HUES64 (cell line): ENCODE data around the gene VGLL3.
"Not testable (repeated sequence)": the region's sequence is repeated elsewhere in the genome, so short reads cannot be mapped to it uniquely, and the experiment has no call there.

Experiments used
- H3K27ac ChIP-seq: 2 replicates; pipeline ENCODE4 v1.7.0; 2013; ENCODE audit warnings: low read depth, low read length, inconsistent platforms
- H3K27me3 ChIP-seq: 2 replicates; pipeline ENCODE4 v1.6.1; 2013; ENCODE audit warnings: mild to moderate bottlenecking, low read length; ENCODE audit not compliant: insufficient read depth
- H3K36me3 ChIP-seq: 2 replicates; pipeline ENCODE4 v1.6.1; 2013; ENCODE audit warnings: mild to moderate bottlenecking, low read length; ENCODE audit not compliant: insufficient read depth
- H3K4me1 ChIP-seq: 2 replicates; pipeline ENCODE4 v1.6.1; 2013; ENCODE audit warnings: mild to moderate bottlenecking, low read length, moderate library complexity; ENCODE audit not compliant: insufficient read depth
- H3K4me3 ChIP-seq: 2 replicates; pipeline ENCODE4 v1.5.1; 2013; ENCODE audit warnings: mild to moderate bottlenecking, low read length, moderate library complexity
- H3K9ac ChIP-seq: 2 replicates; pipeline ENCODE4 v1.6.1; 2013; ENCODE audit warnings: mild to moderate bottlenecking, low read depth, low read length
- H3K9me3 ChIP-seq: 2 replicates; pipeline ENCODE4 v1.6.1; 2013; ENCODE audit warnings: low read depth, low read length; ENCODE audit not compliant: insufficient read depth
- WGBS: fragments of 150-250, 120-280 bp; methylation state at CpG from one replicate; pipeline ENCODE4 v1.1.7; 2013; ENCODE audit warnings: missing lambda C conversion rate; 5-methylcytosine and 5-hydroxymethylcytosine counted together

The VGLL3 gene

GRCh38 chr3:86989006-86989405, 1.9 kb downstream of the VGLL3 start:
- Histone ChIP-seq H3K27ac (no peak overlapping the region), H3K4me3 (peak overlapping the region; percentile 72; the same call in 1 of the 2 replicates), H3K36me3 (no peaks in the 10 kb centered on the region), H3K9ac (no peak overlapping the region), H3K4me1 (peaks cover 7% of the 10 kb centered on the region; the same call in 1 of the 2 replicates), H3K27me3 (peaks cover 18% of the 10 kb centered on the region), H3K9me3 (no peaks in the 10 kb centered on the region)
- 90% methylated on average over 1 of the region's 1 CpG for WGBS

GRCh38 chr3:86988235-86988634, 2.7 kb downstream of the VGLL3 start:
- H3K9ac ChIP-seq, result no peak overlapping the region
- WGBS, result 92% methylated on average over 3 of the region's 4 CpGs

GRCh38 chr3:86987421-86987715, 3.6 kb downstream of the VGLL3 start:
- Histone ChIP-seq H3K4me3 (no peak overlapping the region), H3K36me3 (no peaks in the 10 kb centered on the region), H3K27me3 (peaks cover 18% of the 10 kb centered on the region), H3K4me1 (peaks cover 3% of the 10 kb centered on the region; the same call in 1 of the 2 replicates), H3K9ac (no peak overlapping the region), H3K27ac (no peak overlapping the region), H3K9me3 (no peaks in the 10 kb centered on the region)
- WGBS, result 100% methylated on average over 1 of the region's 1 CpG

More at GRCh38 chr3:86988235-86988634, 2.7 kb downstream of the VGLL3 start:
- Histone ChIP-seq H3K9me3 (no peaks in the 10 kb centered on the region), H3K4me3 (no peak overlapping the region), H3K4me1 (peaks cover 3% of the 10 kb centered on the region; the same call in 1 of the 2 replicates), H3K27me3 (peaks cover 18% of the 10 kb centered on the region), H3K36me3 (no peaks in the 10 kb centered on the region), H3K27ac (no peak overlapping the region)

- no peaks in the 10 kb centered on the region for H3K9me3 ChIP-seq
- H3K9ac ChIP-seq, result no peak overlapping the region
- peaks cover 3% of the 10 kb centered on the region; the same call in 1 of the 2 replicates for H3K4me1 ChIP-seq
- no peak overlapping the region for H3K4me3 ChIP-seq
- peaks cover 18% of the 10 kb centered on the region for H3K27me3 ChIP-seq
- H3K27ac ChIP-seq, result no peak overlapping the region
- H3K36me3 ChIP-seq, result no peaks in the 10 kb centered on the region
- 90% methylated on average over 6 of the region's 6 CpGs for WGBS
These were observed 4.1 kb downstream of the VGLL3 start for GRCh38 chr3:86986671-86987420.

GRCh38 chr3:86985181-86985826, 5.6 kb downstream of the VGLL3 start:
- no peak overlapping the region for H3K27ac ChIP-seq

GRCh38 chr3:86984271-86984670, 6.7 kb downstream of the VGLL3 start:
- Histone ChIP-seq H3K4me3 (no peak overlapping the region), H3K4me1 (no peaks in the 10 kb centered on the region), H3K9me3 (no peaks in the 10 kb centered on the region), H3K27ac (no peak overlapping the region), H3K27me3 (peaks cover 5% of the 10 kb centered on the region), H3K36me3 (no peaks in the 10 kb centered on the region), H3K9ac (no peak overlapping the region)
- 100% methylated on average over 1 of the region's 2 CpGs for WGBS

More at GRCh38 chr3:86985181-86985826, 5.6 kb downstream of the VGLL3 start:
- H3K4me1 ChIP-seq, result no peaks in the 10 kb centered on the region
- no peaks in the 10 kb centered on the region for H3K36me3 ChIP-seq
- H3K9ac ChIP-seq, result no peak overlapping the region
- 91% methylated on average over 2 of the region's 2 CpGs for whole genome bisulfite sequencing
- no peaks in the 10 kb centered on the region for H3K9me3 ChIP-seq
- H3K27me3 ChIP-seq, result peaks cover 16% of the 10 kb centered on the region
- H3K4me3 ChIP-seq, result no peak overlapping the region

GRCh38 chr3:86982883-86983282, 8.1 kb downstream of the VGLL3 start:
- H3K27ac ChIP-seq, result no peak overlapping the region
- no peaks in the 10 kb centered on the region for H3K27me3 ChIP-seq
- H3K4me1 ChIP-seq, result no peaks in the 10 kb centered on the region
- no peaks in the 10 kb centered on the region for H3K9me3 ChIP-seq
- no CpG with 5 or more reads among the region's 2 CpGs for WGBS
- no peak overlapping the region for H3K4me3 ChIP-seq
- H3K9ac ChIP-seq, result no peak overlapping the region
- H3K36me3 ChIP-seq, result no peaks in the 10 kb centered on the region

- Histone ChIP-seq H3K4me3 (no peak overlapping the region), H3K9me3 (no peaks in the 10 kb centered on the region), H3K4me1 (no peaks in the 10 kb centered on the region), H3K27me3 (no peaks in the 10 kb centered on the region), H3K9ac (no peak overlapping the region), H3K27ac (no peak overlapping the region), H3K36me3 (0 out of 2 replicates have a peak, but pooled peaks cover 2% of the 10 kb centered on the region)
- 92% methylated on average over 6 of the region's 6 CpGs for WGBS
These were observed 12.8 kb downstream of the VGLL3 start for GRCh38 chr3:86978111-86978551.

GRCh38 chr3:86976219-86976618, 14.7 kb downstream of the VGLL3 start:
- 0 out of 2 replicates have a peak, but pooled peaks cover 2% of the 10 kb centered on the region for H3K36me3 ChIP-seq
- H3K9me3 ChIP-seq, result no peaks in the 10 kb centered on the region
- H3K27me3 ChIP-seq, result no peaks in the 10 kb centered on the region
- H3K4me1 ChIP-seq, result no peaks in the 10 kb centered on the region
- H3K9ac ChIP-seq, result no peak overlapping the region
- no peak overlapping the region for H3K27ac ChIP-seq
- no peak overlapping the region for H3K4me3 ChIP-seq

GRCh38 chr3:86974177-86974576, 16.8 kb downstream of the VGLL3 start:
- H3K4me3 ChIP-seq, H3K27ac ChIP-seq, H3K9ac ChIP-seq, H3K36me3 ChIP-seq, H3K27me3 ChIP-seq, H3K9me3 ChIP-seq, H3K4me1 ChIP-seq: not testable (repeated sequence)
- 95% methylated on average over 8 of the region's 8 CpGs for WGBS

GRCh38 chr3:86973440-86973839, 17.5 kb downstream of the VGLL3 start:
- 94% methylated on average over 3 of the region's 3 CpGs for WGBS
- Histone ChIP-seq H3K4me1 (no peaks in the 10 kb centered on the region), H3K27me3 (no peaks in the 10 kb centered on the region), H3K36me3 (peaks cover 5% of the 10 kb centered on the region; the same call in 1 of the 2 replicates), H3K27ac (no peak overlapping the region), H3K9me3 (no peaks in the 10 kb centered on the region; the same call in 1 of the 2 replicates), H3K9ac (no peak overlapping the region), H3K4me3 (no peak overlapping the region)
